Calu3 (cell line): ENCODE measurements around the gene SDHAF1. TPM values are rescaled to one million over a fixed set of nuclear protein-coding genes. Genes with fewer than 3 reads are reported as not detected.

Experiments used
- BruUV-seq: library from RNA; stranded (reverse); fragments of 400-500 nt; replicated peaks from 2 replicates; lab custom pipeline; 2021; lab: Mats Ljungman, UMichigan
- CTCF ChIA-PET: fragments of 300-600 bp; sonication (Branson Sonifier 250); formaldehyde crosslinking; loops from one replicate; lab custom pipeline; 2022; ENCODE audit warnings: antibody characterized with exemption; lab: Charles Lee
- DNase-seq: peaks from one replicate; pipeline ENCODE4 v3.0.0; 2022
- H3K27ac Mint-ChIP-seq: one replicate; pipeline ENCODE4 v1.8.0; 2022; ENCODE audit warnings: mixed read lengths; ENCODE audit not compliant: unreplicated experiment
- H3K27me3 Mint-ChIP-seq: one replicate; pipeline ENCODE4 v1.8.0; 2022; ENCODE audit warnings: mixed read lengths; ENCODE audit not compliant: unreplicated experiment
- H3K36me3 Mint-ChIP-seq: one replicate; pipeline ENCODE4 v1.8.0; 2022; ENCODE audit warnings: mild to moderate bottlenecking, moderate library complexity, mixed read lengths; ENCODE audit not compliant: insufficient read depth, unreplicated experiment
- H3K4me1 Mint-ChIP-seq: one replicate; pipeline ENCODE4 v1.8.0; 2022; ENCODE audit warnings: mild to moderate bottlenecking, low read depth, mixed read lengths; ENCODE audit not compliant: unreplicated experiment
- H3K4me3 Mint-ChIP-seq: one replicate; pipeline ENCODE4 v1.8.0; 2022; ENCODE audit warnings: mild to moderate bottlenecking, low read depth, moderate library complexity, mixed read lengths; ENCODE audit not compliant: unreplicated experiment
- H3K9me3 Mint-ChIP-seq: one replicate; pipeline ENCODE4 v1.8.0; 2022; ENCODE audit warnings: low read depth, mixed read lengths; ENCODE audit not compliant: unreplicated experiment
- CTCF ChIP-seq: fragments of 200-600 bp; IDR thresholded peaks from one replicate; pipeline ENCODE4 v1.8.0; 2022; ENCODE audit warnings: antibody characterized with exemption; ENCODE audit not compliant: unreplicated experiment
- intact Hi-C: fragments of 100-400 bp; cut with micrococcal nuclease; formaldehyde crosslinking; loops from one replicate; pipeline ENCODE4 v1.10.0; 2022; ENCODE audit not compliant: unreplicated experiment
- total RNA-seq: library from RNA; stranded (reverse); gene quantifications from 2 replicates; pipeline ENCODE4 v1.2.3, GENCODE V29; 2022

The SDHAF1 gene
- total RNA-seq, 1 experiment from 2014 or later, result 16.9 TPM

- no peak for TF ChIP-seq CTCF
- Mint-ChIP-seq H3K9me3 (no peaks in the 10 kb centered on the region), H3K27ac (no peak overlapping the region), H3K4me1 (peaks cover 33% of the 10 kb centered on the region), H3K36me3 (peaks cover 58% of the 10 kb centered on the region), H3K4me3 (peak overlapping the region; percentile 85), H3K27me3 (no peaks in the 10 kb centered on the region)
- CTCF ChIA-PET, result no interaction called here
- DNase-seq, result no peak
- intact Hi-C loops, result loop anchor here (5.0 kb wide), 1 partner anchor 42 kb away; the partner anchor contains the start of genes THAP8 and WDR62
- no TSS peak for BruUV-seq
Measured at GRCh38 chr19:36009633-36010379, 14.8 kb downstream of the SDHAF1 start.

- intact Hi-C loops, result loop anchor here (5.0 kb wide), 1 partner anchor 42 kb away; the partner anchor contains the start of genes THAP8 and WDR62
- Mint-ChIP-seq H3K9me3 (no peaks in the 10 kb centered on the region), H3K36me3 (peaks cover 55% of the 10 kb centered on the region), H3K4me1 (peaks cover 39% of the 10 kb centered on the region), H3K27me3 (no peaks in the 10 kb centered on the region), H3K4me3 (no peak overlapping the region), H3K27ac (no peak overlapping the region)
- no peak for DNase-seq
- no TSS peak for BruUV-seq
- no peak for TF ChIP-seq CTCF
- CTCF ChIA-PET, result no interaction called here
Measured at GRCh38 chr19:36010402-36010801, 15.4 kb downstream of the SDHAF1 start.

GRCh38 chr19:36013280-36014011 lies 18.5 kb downstream of the SDHAF1 start:
- Mint-ChIP-seq H3K4me3 (peak overlapping the region; percentile 89), H3K4me1 (peaks cover 47% of the 10 kb centered on the region), H3K9me3 (no peaks in the 10 kb centered on the region), H3K27me3 (no peaks in the 10 kb centered on the region), H3K36me3 (peaks cover 34% of the 10 kb centered on the region), H3K27ac (peak overlapping the region; percentile 81)
- no TSS peak for BruUV-seq
- no peak for TF ChIP-seq CTCF
- intact Hi-C loops, result loop anchor here (5.0 kb wide), 1 partner anchor 39 kb away; the partner anchor contains the start of genes THAP8 and WDR62
- DNase-seq, result no peak
- CTCF ChIA-PET, result interaction anchor here (0.5 to 1.1 kb wide), 10 partner anchors 12 to 582 kb away, joined by 3 to 7 read pairs (median 4); partner anchors contain the start of genes POLR2I, SDHAF1 and THAP8
